Measurements from ENCODE around the gene PROK1.
A peak's percentile ranks its signal among the peaks of the same experiment; 100 is the strongest.
"Not testable (repeated sequence)": the region's sequence is repeated elsewhere in the genome, so short reads cannot be mapped to it uniquely, and the experiment has no call there.

The PROK1 gene

GRCh38 chr1:110434946-110435345 is 16.0 kb upstream of the PROK1 start:
- no peak for DNase-seq

GRCh38 chr1:110436635-110437034 is 14.3 kb upstream of the PROK1 start:
- DNase-seq, result no peak

GRCh38 chr1:110437645-110438299 is 13.2 kb upstream of the PROK1 start:
- not testable (repeated sequence) for DNase-seq

DNA sequence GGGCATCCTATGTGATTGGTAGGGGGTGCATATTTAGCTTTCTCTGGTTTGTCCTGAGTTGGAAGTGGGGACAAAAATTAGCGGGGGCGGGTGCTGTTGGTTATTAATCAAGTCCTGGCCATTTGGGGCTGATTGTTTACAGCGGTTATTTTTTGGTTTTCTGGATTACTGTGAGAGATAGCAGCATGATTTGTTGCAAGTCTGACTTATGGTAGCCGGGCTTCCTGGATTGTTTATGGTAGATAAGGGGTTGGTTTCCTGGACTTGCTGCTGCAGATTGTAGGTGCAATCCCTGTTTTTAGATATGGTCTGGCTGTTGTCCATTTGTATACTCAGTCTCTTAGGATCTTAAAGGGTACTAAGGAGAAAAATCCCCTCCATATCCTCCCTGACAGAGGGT is 12.1 kb upstream of the PROK1 start:
- no peak for DNase-seq

DNA sequence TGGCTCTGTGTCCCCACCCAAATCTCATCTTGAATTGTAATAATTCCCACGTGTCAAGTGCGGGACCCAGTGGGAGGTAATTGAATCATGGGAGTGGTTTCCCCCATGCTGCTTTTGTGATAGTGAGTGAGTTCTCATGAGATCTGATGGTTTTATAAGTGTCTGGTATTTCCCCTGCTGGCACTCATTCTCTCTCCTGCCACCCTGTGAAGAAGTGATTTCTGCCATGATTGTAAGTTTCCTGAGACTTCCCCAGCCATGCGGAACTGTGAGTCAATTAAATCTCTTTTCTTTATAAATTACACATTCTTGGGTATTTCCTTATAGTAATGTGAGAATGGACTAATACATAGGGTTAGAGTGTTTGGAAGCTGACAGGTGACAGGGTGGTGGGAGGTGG is 11.1 kb upstream of the PROK1 start:
- not testable (repeated sequence) for DNase-seq

DNA sequence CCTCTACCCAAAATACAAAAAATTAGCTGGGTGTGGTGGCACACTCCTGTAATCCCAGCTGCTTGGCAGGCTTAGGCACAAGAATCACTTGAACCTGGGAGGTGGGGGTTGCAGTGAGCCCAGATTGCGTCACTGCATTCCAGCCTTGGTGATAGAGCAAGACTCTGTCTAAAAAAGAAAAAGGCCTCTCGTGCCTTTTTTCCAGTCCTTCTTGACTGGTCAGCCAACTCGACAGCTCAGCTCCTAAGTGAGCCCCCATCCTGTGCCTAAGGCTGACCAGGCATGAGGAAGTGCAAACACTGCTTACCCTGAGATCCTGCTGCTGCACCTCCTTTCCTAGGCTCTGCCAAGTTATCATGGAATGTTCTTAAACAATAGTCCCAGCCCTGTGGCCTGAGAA is 10.1 kb upstream of the PROK1 start:
- no peak for DNase-seq

- no peak for DNase-seq
These were observed 9.1 kb upstream of the PROK1 start for GRCh38 chr1:110441888-110442287.

- DNase-seq, result no peak
These were observed 7.5 kb upstream of the PROK1 start for GRCh38 chr1:110443451-110443850.

GRCh38 chr1:110444561-110444960 is 6.4 kb upstream of the PROK1 start:
- DNase-seq, result no peak

DNA sequence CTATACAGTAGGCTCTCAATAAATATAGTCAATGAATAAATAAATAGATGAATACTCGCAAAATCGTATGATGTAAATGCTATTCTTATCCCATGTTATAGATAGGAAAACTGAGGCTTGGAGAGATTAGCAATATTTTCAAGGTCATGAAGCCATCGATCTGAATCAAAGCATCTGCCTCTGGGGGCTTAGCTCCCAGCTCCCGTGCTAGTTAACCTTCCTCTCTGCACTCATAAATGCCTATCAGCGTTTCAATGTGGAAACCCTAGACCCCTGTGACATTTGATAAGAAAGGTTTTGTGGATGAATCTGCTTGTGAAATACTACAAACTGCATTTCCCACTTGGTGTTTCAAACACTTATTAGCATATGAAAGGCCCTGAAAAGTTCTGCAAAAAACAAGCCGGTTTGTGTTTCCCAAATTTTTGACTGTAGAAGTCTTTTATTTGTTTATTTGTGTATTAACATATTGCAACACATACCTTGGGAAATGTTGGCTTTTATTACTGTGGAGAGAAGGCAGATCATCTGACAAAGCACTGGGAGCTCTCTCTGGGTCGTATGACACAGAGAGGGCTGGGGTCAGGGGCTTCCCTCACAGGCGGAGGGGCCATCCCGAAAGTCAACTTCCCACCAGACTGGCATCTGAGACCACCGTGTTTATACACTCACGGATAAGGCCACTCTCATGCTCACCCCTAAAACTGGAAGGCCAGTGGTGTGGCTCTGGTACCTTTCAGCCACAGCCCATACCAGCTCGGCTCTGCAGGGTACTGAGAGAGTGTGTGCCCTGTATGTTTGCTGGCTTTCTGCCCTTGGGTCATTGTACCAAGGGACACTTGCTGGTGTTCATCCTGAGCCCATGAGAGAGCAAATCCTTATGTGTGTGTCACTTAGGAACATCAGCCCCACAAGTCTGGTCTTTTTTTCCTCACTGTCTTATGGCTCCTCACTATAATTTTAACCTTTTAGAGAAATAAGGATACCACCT is 993 bp upstream of the PROK1 start:
- DNase-seq, result no peak

GRCh38 chr1:110452330-110452729 is 1.4 kb downstream of the PROK1 start:
- DNase-seq, result no peak

- DNase-seq, result no peak
These were observed 2.9 kb downstream of the PROK1 start for GRCh38 chr1:110453829-110454228.

- DNase-seq, result no peak
These were observed 3.4 kb downstream of the PROK1 start for GRCh38 chr1:110454328-110454727.

DNA sequence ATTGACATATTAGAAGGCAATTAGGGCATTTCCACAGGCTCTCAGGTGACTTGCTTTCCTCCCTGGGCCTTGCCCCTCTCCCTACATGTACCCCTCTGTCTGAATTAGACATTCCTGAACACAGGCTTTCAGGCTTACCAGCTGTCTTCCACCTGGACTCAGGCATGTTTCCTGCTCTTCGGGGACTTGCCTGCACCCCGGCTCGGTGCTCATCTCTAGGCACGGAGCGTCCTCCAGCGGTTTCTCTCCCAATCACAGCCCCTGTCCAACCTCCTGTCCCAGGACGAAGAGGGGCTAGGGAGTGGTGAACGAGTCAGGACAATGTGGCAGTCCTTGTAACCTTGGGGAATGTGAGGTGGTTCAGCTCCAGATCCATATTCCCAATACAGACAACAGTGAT is 4.2 kb downstream of the PROK1 start:
- DNase-seq, result no peak

DNA sequence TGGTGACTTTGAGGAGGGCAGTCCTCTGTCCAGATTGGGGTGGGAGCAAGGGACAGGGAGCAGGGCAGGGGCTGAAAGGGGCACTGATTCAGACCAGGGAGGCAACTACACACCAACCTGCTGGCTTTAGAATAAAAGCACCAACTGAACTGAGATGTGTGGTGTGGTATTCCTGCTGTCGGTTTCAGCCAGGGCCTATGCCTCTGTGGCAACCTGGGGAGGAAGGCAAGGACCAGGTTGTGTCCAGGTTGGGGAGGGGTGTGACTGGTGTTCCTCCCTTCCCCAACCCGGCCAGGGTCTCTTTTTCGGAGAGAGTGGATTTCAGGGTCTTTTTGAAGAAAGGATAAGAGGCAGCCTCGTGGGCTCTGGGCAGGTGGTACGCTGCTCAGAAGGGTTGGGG is 6.3 kb downstream of the PROK1 start:
- no peak for DNase-seq

DNA sequence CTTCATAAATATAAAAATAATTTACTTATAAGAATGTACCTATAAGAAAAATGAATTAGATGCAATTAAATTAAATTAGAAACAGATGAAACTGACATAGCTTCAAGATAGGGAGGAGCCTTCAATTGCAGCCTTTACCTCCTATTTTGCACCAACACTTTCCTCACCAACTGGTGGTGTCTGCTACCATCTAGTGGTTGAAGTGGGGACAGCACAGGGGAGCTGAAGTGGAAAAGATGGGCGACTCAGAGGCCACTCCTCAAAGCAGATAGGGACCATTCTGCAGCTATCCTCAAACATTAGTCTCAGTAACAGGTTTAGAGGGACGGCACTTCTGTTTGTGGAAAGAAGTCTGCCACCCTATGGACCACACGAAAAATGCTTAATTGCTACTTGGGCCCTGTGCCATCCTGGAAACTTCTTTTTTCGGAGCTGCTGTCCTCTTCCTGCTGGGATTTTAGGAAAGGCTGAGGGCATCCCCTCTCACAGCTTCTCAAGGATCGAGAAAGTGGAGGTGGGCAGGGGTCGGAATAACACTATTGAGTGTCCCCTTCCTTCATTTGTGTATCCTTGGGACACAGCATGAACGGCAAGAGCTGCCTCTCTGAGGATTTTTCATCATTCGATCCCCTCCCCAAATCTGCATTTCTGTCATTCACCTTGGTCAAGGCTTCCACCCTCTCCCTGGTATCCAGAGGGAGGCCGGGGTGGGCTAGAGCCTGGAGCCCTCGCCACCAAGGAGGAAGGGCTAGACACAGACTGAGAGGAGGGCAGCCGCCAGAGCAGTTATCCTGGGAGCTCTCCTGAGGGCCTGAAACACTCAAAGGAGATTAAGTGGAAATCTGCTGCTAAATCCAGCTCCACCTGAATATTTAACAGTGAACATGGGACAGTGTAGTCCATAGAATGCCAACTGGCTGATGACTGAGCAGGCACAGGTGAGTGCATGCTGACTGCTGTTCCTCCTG is 9.6 kb downstream of the PROK1 start:
- peak; percentile 74 for DNase-seq

DNA sequence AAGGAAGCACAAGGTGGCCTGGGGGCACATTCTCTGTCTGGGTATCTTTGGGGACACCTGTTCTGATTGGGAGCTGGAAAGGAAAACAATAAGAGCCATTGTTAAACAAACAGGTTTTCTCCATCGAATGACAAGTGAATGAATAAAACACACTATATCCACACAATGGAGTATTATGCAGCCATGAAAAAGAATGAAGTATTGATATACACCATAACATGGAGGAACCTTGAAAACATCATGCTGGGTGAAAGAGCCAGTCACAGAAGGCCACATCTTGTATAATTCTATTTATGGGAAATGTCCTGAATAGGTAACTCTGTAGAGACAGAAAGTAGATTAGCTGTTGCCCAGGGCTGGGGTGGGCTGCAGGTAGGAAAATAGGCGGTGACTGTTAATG is 11.1 kb downstream of the PROK1 start:
- no peak for DNase-seq

DNA sequence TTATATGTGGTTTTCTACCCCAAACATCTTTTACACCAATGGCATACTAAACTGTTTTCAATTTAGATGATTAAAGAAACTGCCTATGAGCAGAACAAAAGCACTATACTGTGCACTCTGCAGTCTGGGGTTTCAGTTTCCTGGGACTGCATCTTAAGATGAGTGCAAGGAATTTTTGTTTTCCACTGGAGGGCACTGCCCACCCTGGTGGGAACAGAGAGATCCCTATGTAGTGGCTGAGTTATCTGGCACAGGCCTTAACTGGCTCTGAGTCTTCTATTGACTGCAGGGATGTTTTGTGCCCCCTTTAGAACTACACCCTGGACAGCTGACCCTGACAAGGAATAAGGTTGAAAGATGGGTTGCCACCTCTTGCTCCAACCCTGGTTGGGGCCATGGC is 12.0 kb downstream of the PROK1 start:
- no peak for DNase-seq

GRCh38 chr1:110463725-110464124 is 12.8 kb downstream of the PROK1 start:
- no peak for DNase-seq

- no peak for DNase-seq
These were observed 13.4 kb downstream of the PROK1 start for GRCh38 chr1:110464340-110464739.

DNA sequence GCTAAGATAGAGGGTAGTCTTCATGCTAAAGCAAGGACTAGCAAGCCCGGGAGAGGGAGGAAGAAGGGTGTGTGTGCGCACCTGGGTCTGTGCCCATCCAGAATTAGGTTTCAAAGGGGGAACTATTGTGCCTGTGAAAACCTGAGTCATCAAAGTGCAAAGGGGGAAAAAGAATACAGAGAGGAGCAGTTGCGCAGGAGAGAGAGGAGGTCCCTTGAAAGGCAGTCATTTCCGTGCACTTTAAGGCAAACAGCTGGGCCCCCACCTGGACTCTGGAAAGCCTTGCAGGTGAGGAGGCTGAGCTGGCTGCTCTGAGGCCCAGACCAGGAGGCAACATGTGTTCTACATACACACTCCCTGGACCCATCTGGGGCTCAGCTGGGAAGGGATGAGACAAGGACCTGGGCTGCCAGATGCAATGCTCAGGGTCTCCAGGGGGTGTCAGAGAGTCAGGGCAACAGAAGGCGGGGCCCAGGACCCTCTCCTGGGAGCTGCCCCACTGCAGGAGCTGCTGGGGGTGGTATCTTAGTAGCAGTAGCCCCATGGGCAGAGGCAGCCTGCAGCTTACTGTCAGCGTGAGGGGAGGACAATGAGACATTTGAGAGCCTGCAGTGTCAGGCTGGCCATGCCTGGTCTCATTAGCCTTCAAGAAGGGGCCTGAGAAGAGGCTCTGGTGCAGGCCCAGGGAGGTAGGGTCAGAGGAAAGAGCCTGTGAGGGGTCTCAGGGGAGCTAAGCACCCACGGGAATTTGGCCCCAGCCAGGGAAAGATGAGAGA is 14.3 kb downstream of the PROK1 start:
- peak; percentile 81 for DNase-seq

DNA sequence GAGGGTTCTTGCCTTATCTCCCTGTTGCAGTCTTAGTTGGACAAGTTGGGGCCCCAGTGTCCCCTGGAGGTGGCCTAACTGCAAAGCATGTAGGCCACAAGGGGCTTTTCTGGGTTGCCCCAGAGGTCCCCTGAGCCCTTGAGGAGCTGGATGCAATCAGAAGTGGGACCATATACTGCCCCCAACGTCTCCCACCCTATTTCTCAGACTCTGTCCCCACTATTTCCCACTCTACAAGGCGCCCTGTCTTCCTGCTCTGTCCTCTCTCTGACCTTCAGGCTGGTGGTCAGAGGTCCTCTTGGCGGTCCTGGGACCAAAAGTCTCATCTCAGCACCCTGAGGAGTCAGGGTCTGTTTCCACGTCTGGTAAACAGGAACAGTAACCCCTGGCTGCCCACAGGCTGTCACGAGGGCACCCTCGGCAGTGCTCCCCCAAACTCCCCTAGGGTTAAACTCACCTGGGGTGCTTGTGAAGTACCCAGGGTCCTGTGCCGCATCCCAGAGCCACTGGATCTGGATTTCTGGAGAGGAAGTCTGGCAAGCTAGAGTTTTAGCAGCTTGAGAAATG is 14.9 kb downstream of the PROK1 start:
- no peak for DNase-seq

Measured in RPMI8226 (cell line).